Measurements from ENCODE around the gene IRF9.

DNA sequence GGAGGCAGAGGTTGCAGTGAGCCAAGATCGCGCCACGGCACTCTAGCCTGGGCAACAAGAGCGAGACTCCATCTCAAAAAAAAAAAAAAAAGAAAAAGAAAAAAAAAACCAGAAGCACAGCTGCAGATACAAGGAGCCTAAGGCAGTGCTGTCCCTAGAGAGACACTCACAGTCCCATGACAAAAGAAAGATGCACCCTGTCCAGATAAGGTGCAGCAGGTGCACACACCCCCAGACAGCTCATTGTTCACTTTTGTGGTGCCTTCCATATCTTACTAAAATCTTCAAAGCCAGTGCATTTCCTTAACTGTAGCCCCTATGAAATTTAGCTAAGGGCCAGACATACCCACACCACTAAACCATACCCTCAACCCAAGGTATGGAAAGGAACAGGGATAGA, 38.6 kb upstream of the IRF9 start:
- no peak for TF ChIP-seq POLR2AphosphoS5 (IDR thresholded peaks at IDR 0.05; ENCODE audit: low read depth)
- no peak for TF ChIP-seq STAT1 (IDR thresholded peaks at IDR 0.05; ENCODE audit: unreplicated experiment)
- TF ChIP-seq, protein P1, sequence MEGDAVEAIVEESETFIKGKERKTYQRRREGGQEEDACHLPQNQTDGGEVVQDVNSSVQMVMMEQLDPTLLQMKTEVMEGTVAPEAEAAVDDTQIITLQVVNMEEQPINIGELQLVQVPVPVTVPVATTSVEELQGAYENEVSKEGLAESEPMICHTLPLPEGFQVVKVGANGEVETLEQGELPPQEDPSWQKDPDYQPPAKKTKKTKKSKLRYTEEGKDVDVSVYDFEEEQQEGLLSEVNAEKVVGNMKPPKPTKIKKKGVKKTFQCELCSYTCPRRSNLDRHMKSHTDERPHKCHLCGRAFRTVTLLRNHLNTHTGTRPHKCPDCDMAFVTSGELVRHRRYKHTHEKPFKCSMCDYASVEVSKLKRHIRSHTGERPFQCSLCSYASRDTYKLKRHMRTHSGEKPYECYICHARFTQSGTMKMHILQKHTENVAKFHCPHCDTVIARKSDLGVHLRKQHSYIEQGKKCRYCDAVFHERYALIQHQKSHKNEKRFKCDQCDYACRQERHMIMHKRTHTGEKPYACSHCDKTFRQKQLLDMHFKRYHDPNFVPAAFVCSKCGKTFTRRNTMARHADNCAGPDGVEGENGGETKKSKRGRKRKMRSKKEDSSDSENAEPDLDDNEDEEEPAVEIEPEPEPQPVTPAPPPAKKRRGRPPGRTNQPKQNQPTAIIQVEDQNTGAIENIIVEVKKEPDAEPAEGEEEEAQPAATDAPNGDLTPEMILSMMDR (conservative IDR thresholded peaks at IDR 0.05; ENCODE audit: low read depth in 2 of 2): no peak
- TF ChIP-seq, protein P2, sequence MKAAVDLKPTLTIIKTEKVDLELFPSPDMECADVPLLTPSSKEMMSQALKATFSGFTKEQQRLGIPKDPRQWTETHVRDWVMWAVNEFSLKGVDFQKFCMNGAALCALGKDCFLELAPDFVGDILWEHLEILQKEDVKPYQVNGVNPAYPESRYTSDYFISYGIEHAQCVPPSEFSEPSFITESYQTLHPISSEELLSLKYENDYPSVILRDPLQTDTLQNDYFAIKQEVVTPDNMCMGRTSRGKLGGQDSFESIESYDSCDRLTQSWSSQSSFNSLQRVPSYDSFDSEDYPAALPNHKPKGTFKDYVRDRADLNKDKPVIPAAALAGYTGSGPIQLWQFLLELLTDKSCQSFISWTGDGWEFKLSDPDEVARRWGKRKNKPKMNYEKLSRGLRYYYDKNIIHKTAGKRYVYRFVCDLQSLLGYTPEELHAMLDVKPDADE (IDR thresholded peaks at IDR 0.05): no peak
- TF ChIP-seq EZH2phosphoT487 (IDR thresholded peaks at IDR 0.05; ENCODE audit: unreplicated experiment): no peak
- no peak for TF ChIP-seq EZH2 (IDR thresholded peaks at IDR 0.05; ENCODE audit: low read depth, unreplicated experiment)
- TF ChIP-seq, protein P3, sequence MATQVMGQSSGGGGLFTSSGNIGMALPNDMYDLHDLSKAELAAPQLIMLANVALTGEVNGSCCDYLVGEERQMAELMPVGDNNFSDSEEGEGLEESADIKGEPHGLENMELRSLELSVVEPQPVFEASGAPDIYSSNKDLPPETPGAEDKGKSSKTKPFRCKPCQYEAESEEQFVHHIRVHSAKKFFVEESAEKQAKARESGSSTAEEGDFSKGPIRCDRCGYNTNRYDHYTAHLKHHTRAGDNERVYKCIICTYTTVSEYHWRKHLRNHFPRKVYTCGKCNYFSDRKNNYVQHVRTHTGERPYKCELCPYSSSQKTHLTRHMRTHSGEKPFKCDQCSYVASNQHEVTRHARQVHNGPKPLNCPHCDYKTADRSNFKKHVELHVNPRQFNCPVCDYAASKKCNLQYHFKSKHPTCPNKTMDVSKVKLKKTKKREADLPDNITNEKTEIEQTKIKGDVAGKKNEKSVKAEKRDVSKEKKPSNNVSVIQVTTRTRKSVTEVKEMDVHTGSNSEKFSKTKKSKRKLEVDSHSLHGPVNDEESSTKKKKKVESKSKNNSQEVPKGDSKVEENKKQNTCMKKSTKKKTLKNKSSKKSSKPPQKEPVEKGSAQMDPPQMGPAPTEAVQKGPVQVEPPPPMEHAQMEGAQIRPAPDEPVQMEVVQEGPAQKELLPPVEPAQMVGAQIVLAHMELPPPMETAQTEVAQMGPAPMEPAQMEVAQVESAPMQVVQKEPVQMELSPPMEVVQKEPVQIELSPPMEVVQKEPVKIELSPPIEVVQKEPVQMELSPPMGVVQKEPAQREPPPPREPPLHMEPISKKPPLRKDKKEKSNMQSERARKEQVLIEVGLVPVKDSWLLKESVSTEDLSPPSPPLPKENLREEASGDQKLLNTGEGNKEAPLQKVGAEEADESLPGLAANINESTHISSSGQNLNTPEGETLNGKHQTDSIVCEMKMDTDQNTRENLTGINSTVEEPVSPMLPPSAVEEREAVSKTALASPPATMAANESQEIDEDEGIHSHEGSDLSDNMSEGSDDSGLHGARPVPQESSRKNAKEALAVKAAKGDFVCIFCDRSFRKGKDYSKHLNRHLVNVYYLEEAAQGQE (IDR thresholded peaks at IDR 0.05; ENCODE audit: unreplicated experiment): no peak
- TF ChIP-seq, protein P4, sequence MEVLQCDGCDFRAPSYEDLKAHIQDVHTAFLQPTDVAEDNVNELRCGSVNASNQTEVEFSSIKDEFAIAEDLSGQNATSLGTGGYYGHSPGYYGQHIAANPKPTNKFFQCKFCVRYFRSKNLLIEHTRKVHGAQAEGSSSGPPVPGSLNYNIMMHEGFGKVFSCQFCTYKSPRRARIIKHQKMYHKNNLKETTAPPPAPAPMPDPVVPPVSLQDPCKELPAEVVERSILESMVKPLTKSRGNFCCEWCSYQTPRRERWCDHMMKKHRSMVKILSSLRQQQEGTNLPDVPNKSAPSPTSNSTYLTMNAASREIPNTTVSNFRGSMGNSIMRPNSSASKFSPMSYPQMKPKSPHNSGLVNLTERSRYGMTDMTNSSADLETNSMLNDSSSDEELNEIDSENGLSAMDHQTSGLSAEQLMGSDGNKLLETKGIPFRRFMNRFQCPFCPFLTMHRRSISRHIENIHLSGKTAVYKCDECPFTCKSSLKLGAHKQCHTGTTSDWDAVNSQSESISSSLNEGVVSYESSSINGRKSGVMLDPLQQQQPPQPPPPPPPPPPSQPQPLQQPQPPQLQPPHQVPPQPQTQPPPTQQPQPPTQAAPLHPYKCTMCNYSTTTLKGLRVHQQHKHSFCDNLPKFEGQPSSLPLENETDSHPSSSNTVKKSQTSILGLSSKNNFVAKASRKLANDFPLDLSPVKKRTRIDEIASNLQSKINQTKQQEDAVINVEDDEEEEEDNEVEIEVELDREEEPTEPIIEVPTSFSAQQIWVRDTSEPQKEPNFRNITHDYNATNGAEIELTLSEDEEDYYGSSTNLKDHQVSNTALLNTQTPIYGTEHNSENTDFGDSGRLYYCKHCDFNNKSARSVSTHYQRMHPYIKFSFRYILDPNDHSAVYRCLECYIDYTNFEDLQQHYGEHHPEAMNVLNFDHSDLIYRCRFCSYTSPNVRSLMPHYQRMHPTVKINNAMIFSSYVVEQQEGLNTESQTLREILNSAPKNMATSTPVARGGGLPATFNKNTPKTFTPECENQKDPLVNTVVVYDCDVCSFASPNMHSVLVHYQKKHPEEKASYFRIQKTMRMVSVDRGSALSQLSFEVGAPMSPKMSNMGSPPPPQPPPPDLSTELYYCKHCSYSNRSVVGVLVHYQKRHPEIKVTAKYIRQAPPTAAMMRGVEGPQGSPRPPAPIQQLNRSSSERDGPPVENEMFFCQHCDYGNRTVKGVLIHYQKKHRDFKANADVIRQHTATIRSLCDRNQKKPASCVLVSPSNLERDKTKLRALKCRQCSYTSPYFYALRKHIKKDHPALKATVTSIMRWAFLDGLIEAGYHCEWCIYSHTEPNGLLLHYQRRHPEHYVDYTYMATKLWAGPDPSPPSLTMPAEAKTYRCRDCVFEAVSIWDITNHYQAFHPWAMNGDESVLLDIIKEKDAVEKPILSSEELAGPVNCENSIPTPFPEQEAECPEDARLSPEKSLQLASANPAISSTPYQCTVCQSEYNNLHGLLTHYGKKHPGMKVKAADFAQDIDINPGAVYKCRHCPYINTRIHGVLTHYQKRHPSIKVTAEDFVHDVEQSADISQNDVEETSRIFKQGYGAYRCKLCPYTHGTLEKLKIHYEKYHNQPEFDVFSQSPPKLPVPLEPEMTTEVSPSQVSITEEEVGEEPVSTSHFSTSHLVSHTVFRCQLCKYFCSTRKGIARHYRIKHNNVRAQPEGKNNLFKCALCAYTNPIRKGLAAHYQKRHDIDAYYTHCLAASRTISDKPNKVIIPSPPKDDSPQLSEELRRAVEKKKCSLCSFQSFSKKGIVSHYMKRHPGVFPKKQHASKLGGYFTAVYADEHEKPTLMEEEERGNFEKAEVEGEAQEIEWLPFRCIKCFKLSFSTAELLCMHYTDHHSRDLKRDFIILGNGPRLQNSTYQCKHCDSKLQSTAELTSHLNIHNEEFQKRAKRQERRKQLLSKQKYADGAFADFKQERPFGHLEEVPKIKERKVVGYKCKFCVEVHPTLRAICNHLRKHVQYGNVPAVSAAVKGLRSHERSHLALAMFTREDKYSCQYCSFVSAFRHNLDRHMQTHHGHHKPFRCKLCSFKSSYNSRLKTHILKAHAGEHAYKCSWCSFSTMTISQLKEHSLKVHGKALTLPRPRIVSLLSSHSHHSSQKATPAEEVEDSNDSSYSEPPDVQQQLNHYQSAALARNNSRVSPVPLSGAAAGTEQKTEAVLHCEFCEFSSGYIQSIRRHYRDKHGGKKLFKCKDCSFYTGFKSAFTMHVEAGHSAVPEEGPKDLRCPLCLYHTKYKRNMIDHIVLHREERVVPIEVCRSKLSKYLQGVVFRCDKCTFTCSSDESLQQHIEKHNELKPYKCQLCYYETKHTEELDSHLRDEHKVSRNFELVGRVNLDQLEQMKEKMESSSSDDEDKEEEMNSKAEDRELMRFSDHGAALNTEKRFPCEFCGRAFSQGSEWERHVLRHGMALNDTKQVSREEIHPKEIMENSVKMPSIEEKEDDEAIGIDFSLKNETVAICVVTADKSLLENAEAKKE (CRISPR knock-in tag; IDR thresholded peaks at IDR 0.05): no peak

Data from GM23338 (cell line).